CD1c-positive myeloid dendritic cell (primary cell): ENCODE measurements around the gene GLIS1.
"Not testable (repeated sequence)": the region's sequence is repeated elsewhere in the genome, so short reads cannot be mapped to it uniquely, and the experiment has no call there.

Experiments
- DNase-seq: peaks from one replicate; pipeline ENCODE4 v3.0.0-alpha.2; 2016; ENCODE audit errors: extremely low spot score

GLIS1 gene

GRCh38 chr1:53562981-53563379 is 176.0 kb downstream of the GLIS1 start:
- DNase-seq: no peak

- no peak for DNase-seq
These were observed 176.5 kb downstream of the GLIS1 start for GRCh38 chr1:53562291-53562980.

GRCh38 chr1:53561503-53562105 is 177.4 kb downstream of the GLIS1 start:
- no peak for DNase-seq

- DNase-seq: no peak
These were observed 178.1 kb downstream of the GLIS1 start for GRCh38 chr1:53560581-53561502.

- no peak for DNase-seq
These were observed 178.9 kb downstream of the GLIS1 start for GRCh38 chr1:53559854-53560580.

GRCh38 chr1:53559391-53559815 is 179.6 kb downstream of the GLIS1 start:
- no peak for DNase-seq

- no peak for DNase-seq
These were observed 180.1 kb downstream of the GLIS1 start for GRCh38 chr1:53558739-53559315.

GRCh38 chr1:53557830-53558738 is 180.9 kb downstream of the GLIS1 start:
- DNase-seq: no peak

GRCh38 chr1:53557369-53557768 is 181.6 kb downstream of the GLIS1 start:
- DNase-seq: no peak

- DNase-seq: no peak
These were observed 182.2 kb downstream of the GLIS1 start for GRCh38 chr1:53556657-53557227.

GRCh38 chr1:53555620-53556326 is 183.2 kb downstream of the GLIS1 start:
- not testable (repeated sequence) for DNase-seq

GRCh38 chr1:53554592-53555305 is 184.2 kb downstream of the GLIS1 start:
- no peak for DNase-seq

GRCh38 chr1:53553734-53554509 is 185.0 kb downstream of the GLIS1 start:
- DNase-seq: no peak

- no peak for DNase-seq
These were observed 185.8 kb downstream of the GLIS1 start for GRCh38 chr1:53552981-53553733.

- DNase-seq: no peak
These were observed 186.7 kb downstream of the GLIS1 start for GRCh38 chr1:53552146-53552861.

GRCh38 chr1:53551428-53551995 is 187.5 kb downstream of the GLIS1 start:
- no peak for DNase-seq
